CD4-positive, CD25-positive, alpha-beta regulatory T cell (primary cell): Measurements from ENCODE around the gene PLEKHA4. TPM values are rescaled to one million over a fixed set of nuclear protein-coding genes. Genes with fewer than 3 reads are reported as not detected.
A peak's percentile ranks its signal among the peaks of the same experiment; 100 is the strongest.
"Not testable (repeated sequence)": the region's sequence is repeated elsewhere in the genome, so short reads cannot be mapped to it uniquely, and the experiment has no call there.

Experiments used
- ATAC-seq, 2 donors: fragments of 150-1000 bp; cut with Tn5 transposase; one replicate each; pipeline ENCODE4 v1.10.0; 2021; ENCODE audit warnings: low read depth in 2 of 2, moderate number of reproducible peaks in 2 of 2, moderate library complexity in 1 of 2
- DNase-seq, 3 donors: peaks; one replicate each; pipeline versions ENCODE4 v3.0.0 to v3.0.0-alpha.2; 2012 to 2022; ENCODE audit warnings: mixed read lengths in 1 of 3
- H3K27ac ChIP-seq: one replicate; pipeline ENCODE4 v1.7.0; 2013; ENCODE audit warnings: mild to moderate bottlenecking, low read length; ENCODE audit not compliant: insufficient read depth, poor library complexity, severe bottlenecking
- H3K27me3 ChIP-seq: one replicate; pipeline ENCODE4 v1.7.0; 2013; ENCODE audit warnings: low read length; ENCODE audit not compliant: control insufficient read depth, insufficient read depth
- H3K36me3 ChIP-seq: one replicate; pipeline ENCODE4 v1.7.0; 2013; ENCODE audit warnings: mild to moderate bottlenecking, low read length, moderate library complexity; ENCODE audit not compliant: control insufficient read depth, insufficient read depth
- H3K4me1 ChIP-seq: 2 replicates; pipeline ENCODE4 v1.7.0; 2013; ENCODE audit warnings: mild to moderate bottlenecking, low read length; ENCODE audit not compliant: insufficient read depth, control insufficient read depth, poor library complexity, severe bottlenecking
- H3K4me3 ChIP-seq: one replicate; pipeline ENCODE4 v1.7.0; 2013; ENCODE audit warnings: low read depth, mild to moderate bottlenecking, low read length, moderate library complexity
- H3K9me3 ChIP-seq, 2 experiments: 1 replicate in 1 of 2; 2 replicates in 1 of 2; pipeline ENCODE4 v1.7.0; 2013; ENCODE audit warnings: low read length in 2 of 2, mild to moderate bottlenecking in 1 of 2, moderate library complexity in 1 of 2; ENCODE audit not compliant: control insufficient read depth in 2 of 2
- H3K27ac Mint-ChIP-seq, 3 donors: one replicate each; pipeline ENCODE4 v1.8.0; 2020 to 2022; ENCODE audit warnings: mild to moderate bottlenecking in 3 of 3, mixed read lengths in 3 of 3, moderate library complexity in 2 of 3
- H3K27me3 Mint-ChIP-seq: one replicate; pipeline ENCODE4 v1.8.0; 2022; ENCODE audit warnings: mild to moderate bottlenecking, mixed read lengths
- H3K36me3 Mint-ChIP-seq: one replicate; pipeline ENCODE4 v1.8.0; 2020; ENCODE audit warnings: mixed read lengths
- H3K4me1 Mint-ChIP-seq, 4 donors: one replicate each; pipeline ENCODE4 v1.8.0; 2020 to 2022; ENCODE audit warnings: mixed read lengths in 4 of 4, mild to moderate bottlenecking in 1 of 4
- H3K4me3 Mint-ChIP-seq, 4 donors: one replicate each; pipeline ENCODE4 v1.8.0; 2020 to 2022; ENCODE audit warnings: mild to moderate bottlenecking in 4 of 4, mixed read lengths in 4 of 4, moderate library complexity in 3 of 4
- H3K9me3 Mint-ChIP-seq, 7 donors: one replicate each; pipeline ENCODE4 v1.8.0; 2020 to 2022; ENCODE audit warnings: mixed read lengths in 7 of 7, mild to moderate bottlenecking in 3 of 7, moderate library complexity in 2 of 7
- polyA plus RNA-seq, 4 donors: library from polyadenylated mRNA; unstranded; fragments of 300-500 nt; fragmentation: Illumina TruSeq; gene quantifications; one replicate each; pipeline ENCODE4 v1.2.3, GENCODE V29; 2021
- total RNA-seq: library from RNA; stranded (reverse); gene quantifications from one replicate; pipeline ENCODE4 v1.2.3, GENCODE V29; 2022

PLEKHA4 gene
- total and polyA plus RNA-seq, 5 donors from 2014 or later: 0.84 to 4.6 (median 1.8) TPM

GRCh38 chr19:48883726-48884125 is 15.3 kb upstream of the PLEKHA4 start:
- Histone ChIP-seq H3K9me3 (no peaks in the 10 kb centered on the region), H3K4me3 (no peak overlapping the region), H3K27me3 (no peaks in the 10 kb centered on the region), H3K27ac (no peak overlapping the region), H3K4me1 (no peaks in the 10 kb centered on the region), H3K36me3 (no peaks in the 10 kb centered on the region)
- H3K27ac Mint-ChIP-seq: no peak overlapping the region
- DNase-seq (no peak), ATAC-seq (no peak)
- H3K4me3 Mint-ChIP-seq: no peak overlapping the region
- H3K4me1 Mint-ChIP-seq: peaks cover 0 to 2% (median 1%) of the 10 kb centered on the region in 4 donors
- H3K27me3 Mint-ChIP-seq: peaks cover under 1% of the 10 kb centered on the region
- peaks cover under 1% of the 10 kb centered on the region for H3K36me3 Mint-ChIP-seq
- H3K9me3 Mint-ChIP-seq: peaks cover 0 to 9% (median 0%) of the 10 kb centered on the region in 7 donors

GRCh38 chr19:48881741-48882657 is 13.6 kb upstream of the PLEKHA4 start:
- Mint-ChIP-seq H3K27me3 (peaks cover 4% of the 10 kb centered on the region), H3K27ac (no peak overlapping the region), H3K4me1 (peaks cover 5 to 11% (median 8%) of the 10 kb centered on the region in 4 donors), H3K9me3 (peaks cover 0 to 9% (median 0%) of the 10 kb centered on the region in 7 donors), H3K4me3 (peak overlapping the region in 1 of 4 donors; percentile 73), H3K36me3 (peaks cover 5% of the 10 kb centered on the region)
- Histone ChIP-seq H3K9me3 (no peaks in the 10 kb centered on the region), H3K27ac (no peak overlapping the region), H3K4me3 (no peak overlapping the region), H3K27me3 (no peaks in the 10 kb centered on the region), H3K4me1 (no peaks in the 10 kb centered on the region), H3K36me3 (no peaks in the 10 kb centered on the region)
- DNase-seq: peak in 2 of 3 donors; percentile 38 to 42
- peak; percentile 41 to 60 for ATAC-seq

DNA sequence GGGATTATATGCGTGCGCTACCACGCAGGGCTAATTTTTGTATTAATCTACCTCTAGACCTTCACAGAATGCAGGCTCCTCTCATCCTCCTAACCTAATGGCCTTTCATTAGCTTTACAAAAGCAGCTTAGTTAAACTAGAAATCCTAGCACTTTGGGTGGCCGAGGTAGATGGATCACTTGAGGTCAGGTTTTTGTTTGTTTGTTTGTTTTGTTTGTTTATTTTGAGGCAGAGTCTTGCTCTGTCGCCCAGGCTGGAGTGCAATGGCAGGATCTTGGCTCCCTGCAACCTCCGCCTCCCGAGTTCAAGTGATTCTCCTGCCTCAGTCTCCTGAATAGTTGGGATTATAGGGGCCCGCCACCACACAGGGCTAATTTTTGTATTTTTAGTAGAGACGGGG is 11.3 kb upstream of the PLEKHA4 start:
- not testable (repeated sequence) for H3K27ac Mint-ChIP-seq, H3K9me3 Mint-ChIP-seq, H3K27me3 ChIP-seq, H3K27ac ChIP-seq, ATAC-seq, H3K9me3 ChIP-seq, H3K4me3 ChIP-seq, H3K27me3 Mint-ChIP-seq, DNase-seq
- Histone ChIP-seq H3K36me3 (peaks cover 12% of the 10 kb centered on the region), H3K4me1 (peaks cover 20% of the 10 kb centered on the region)
- Mint-ChIP-seq H3K4me3 (peak overlapping the region in 1 of 4 donors; percentile 43), H3K4me1 (peaks cover 11 to 29% (median 20%) of the 10 kb centered on the region in 4 donors), H3K36me3 (peaks cover 16% of the 10 kb centered on the region)

- Histone ChIP-seq H3K9me3 (no peaks in the 10 kb centered on the region), H3K36me3 (peaks cover 17% of the 10 kb centered on the region), H3K27me3 (no peaks in the 10 kb centered on the region), H3K4me3 (no peak overlapping the region), H3K27ac (no peak overlapping the region), H3K4me1 (peaks cover 26% of the 10 kb centered on the region)
- Mint-ChIP-seq H3K4me1 (peaks cover 11 to 34% (median 25%) of the 10 kb centered on the region in 4 donors), H3K4me3 (peak overlapping the region in 1 of 4 donors; percentile 73), H3K36me3 (peaks cover 20% of the 10 kb centered on the region), H3K27me3 (peaks cover 8% of the 10 kb centered on the region), H3K27ac (no peak overlapping the region), H3K9me3 (peaks cover 0 to 6% (median 0%) of the 10 kb centered on the region in 7 donors)
- DNase-seq (no peak), ATAC-seq (no peak)
Measured at GRCh38 chr19:48879025-48879637, 10.7 kb upstream of the PLEKHA4 start.

GRCh38 chr19:48878196-48879024 is 10.0 kb upstream of the PLEKHA4 start:
- Histone ChIP-seq H3K4me3 (no peak overlapping the region), H3K4me1 (peaks cover 33% of the 10 kb centered on the region), H3K36me3 (peaks cover 25% of the 10 kb centered on the region), H3K9me3 (no peaks in the 10 kb centered on the region), H3K27ac (no peak overlapping the region), H3K27me3 (no peaks in the 10 kb centered on the region)
- Mint-ChIP-seq H3K4me3 (peak overlapping the region in 3 of 4 donors; percentile 3 to 73 (median 61)), H3K27me3 (peaks cover 8% of the 10 kb centered on the region), H3K27ac (peak overlapping the region in 1 of 3 donors; percentile 48), H3K4me1 (peaks cover 11 to 41% (median 32%) of the 10 kb centered on the region in 4 donors), H3K9me3 (peaks cover 0 to 3% (median 0%) of the 10 kb centered on the region in 7 donors), H3K36me3 (peaks cover 27% of the 10 kb centered on the region)
- ATAC-seq (no peak), DNase-seq (peak in 1 of 3 donors; percentile 85)

GRCh38 chr19:48877855-48878195 is 9.4 kb upstream of the PLEKHA4 start:
- no peaks in the 10 kb centered on the region for H3K9me3 ChIP-seq
- H3K36me3 ChIP-seq: peaks cover 26% of the 10 kb centered on the region
- ATAC-seq (no peak), DNase-seq (no peak)
- Mint-ChIP-seq H3K27me3 (peaks cover 14% of the 10 kb centered on the region), H3K4me1 (peaks cover 11 to 47% (median 36%) of the 10 kb centered on the region in 4 donors), H3K9me3 (peaks cover 0 to 2% (median 0%) of the 10 kb centered on the region in 7 donors), H3K4me3 (peak overlapping the region in 2 of 4 donors; percentile 64 to 73), H3K27ac (peak overlapping the region; percentile 25 to 69 (median 26)), H3K36me3 (peaks cover 31% of the 10 kb centered on the region)
- H3K27ac ChIP-seq: no peak overlapping the region
- no peaks in the 10 kb centered on the region for H3K27me3 ChIP-seq
- H3K4me1 ChIP-seq: peaks cover 39% of the 10 kb centered on the region
- H3K4me3 ChIP-seq: no peak overlapping the region
